ENCODE data around the gene TSPAN3. TPM values are rescaled to one million over a fixed set of nuclear protein-coding genes. Genes with fewer than 3 reads are reported as not detected.

Gene TSPAN3
- total and polyA plus RNA-seq, 10 of the 15 experiments (the other 5 are each of a cell fraction or from before 2014, with no cell fraction given), result 18.9 to 114 (median 57.2) TPM

- ChIA-PET CTCF (interaction anchor here (0.9 to 1.6 kb wide), 5 partner anchors 8 to 28 kb away, joined by 3 to 4 read pairs (median 3); no protein-coding TSS in a partner anchor), SMC1A (ENCODE audit: uncharacterized antibody, unreplicated experiment) (interaction anchor here (1.3 to 2.4 kb wide), 4 partner anchors 9 to 46 kb away, joined by 3 to 11 read pairs (median 5); no protein-coding TSS in a partner anchor), RAD21 (ENCODE audit: unreplicated experiment) (interaction anchor here (1.3 to 2.6 kb wide), 2 partner anchors 9 to 30 kb away, joined by 4 to 21 read pairs; no protein-coding TSS in a partner anchor), POLR2A (interaction anchor here (1.0 to 1.5 kb wide), 2 partner anchors 10 to 17 kb away, joined by 4 to 6 read pairs; no protein-coding TSS in a partner anchor)
- DNase-seq (ENCODE audit: low read depth, low spot score) (no peak), ATAC-seq (no peak), FAIRE-seq (no peak)
- Histone ChIP-seq H3K4me2 (ENCODE audit: control insufficient read depth, insufficient read depth) (no peak overlapping the region), H3K9me3 (replicated peaks; ENCODE audit: control insufficient read depth, insufficient read depth, low read length) (no peaks in the 10 kb centered on the region), H3K9ac (ENCODE audit: control insufficient read depth, insufficient read depth, low read length) (no peak overlapping the region), H3K27me3 (replicated peaks in 1 of 2; ENCODE audit: control insufficient read depth in 2 of 2, insufficient read depth in 2 of 2, low read length in 1 of 2) (no peaks in the 10 kb centered on the region), H2AFZ (ENCODE audit: control insufficient read depth, low read depth, low read length) (no peak overlapping the region), H4K20me1 (ENCODE audit: control insufficient read depth, insufficient read depth) (no peaks in the 10 kb centered on the region), H3K27ac (ENCODE audit: control insufficient read depth, insufficient read depth) (no peak overlapping the region), H3K79me2 (ENCODE audit: control insufficient read depth, insufficient read depth, low read length) (0 out of 2 replicates have a peak, but pooled peaks cover 1% of the 10 kb centered on the region), H3K4me3 (no peak overlapping the region), H3K36me3 (ENCODE audit: control insufficient read depth in 2 of 2, insufficient read depth in 2 of 2, low read length in 1 of 2) (no peaks in the 10 kb centered on the region), H3K4me1 (ENCODE audit: control insufficient read depth, insufficient read depth, low read length) (peaks cover 22% of the 10 kb centered on the region)
- TF ChIP-seq SIX5 (IDR thresholded peaks at IDR 0.05; ENCODE audit: low read depth, low read length, severe bottlenecking) (no peak), SMC3 (IDR thresholded peaks at IDR 0.05; ENCODE audit: borderline replicate concordance, low read length) (no peak), IRF5 (IDR thresholded peaks at IDR 0.05; ENCODE audit: borderline replicate concordance) (no peak)
- in situ Hi-C loops (cut with MboI), result no loop called here
- intact Hi-C loops (cut with micrococcal nuclease; ENCODE audit: unreplicated experiment), result no loop called here
- BruUV-seq (replicated peaks), result no TSS peak
- 92% methylated on average over 4 of the region's 4 CpGs for WGBS (ENCODE audit: insufficient coverage, insufficient replicate concordance, low lambda C conversion rate, missing lambda C conversion rate)
These were observed 66.7 kb downstream of the TSPAN3 start for GRCh38 chr15:77004189-77004588.
